GM12892 (cell line): ENCODE data around the gene ERCC6.

ENCODE experiments used
- DNase-seq: peaks from one replicate; pipeline ENCODE4 v3.0.0; 2011; ENCODE audit not compliant: insufficient read length
- FAIRE-seq: peaks from 2 replicates; lab custom pipeline; 2011; peaks lifted over from hg19 to GRCh38; lab: Jason Lieb, UNC
- POLR2A ChIP-seq: IDR thresholded peaks from 2 replicates; pipeline ENCODE4 v1.6.1; 2011; ENCODE audit warnings: low read depth, low read length, control low read depth
- POLR2AphosphoS5 ChIP-seq: IDR thresholded peaks from 2 replicates; pipeline ENCODE4 v1.6.1; 2011; ENCODE audit warnings: low read depth, low read length, control low read depth
- TAF1 ChIP-seq: IDR thresholded peaks from 2 replicates; pipeline ENCODE4 v1.6.1; 2011; ENCODE audit warnings: low read depth, mild to moderate bottlenecking, control low read depth, low read length, borderline replicate concordance

The ERCC6 gene

DNA sequence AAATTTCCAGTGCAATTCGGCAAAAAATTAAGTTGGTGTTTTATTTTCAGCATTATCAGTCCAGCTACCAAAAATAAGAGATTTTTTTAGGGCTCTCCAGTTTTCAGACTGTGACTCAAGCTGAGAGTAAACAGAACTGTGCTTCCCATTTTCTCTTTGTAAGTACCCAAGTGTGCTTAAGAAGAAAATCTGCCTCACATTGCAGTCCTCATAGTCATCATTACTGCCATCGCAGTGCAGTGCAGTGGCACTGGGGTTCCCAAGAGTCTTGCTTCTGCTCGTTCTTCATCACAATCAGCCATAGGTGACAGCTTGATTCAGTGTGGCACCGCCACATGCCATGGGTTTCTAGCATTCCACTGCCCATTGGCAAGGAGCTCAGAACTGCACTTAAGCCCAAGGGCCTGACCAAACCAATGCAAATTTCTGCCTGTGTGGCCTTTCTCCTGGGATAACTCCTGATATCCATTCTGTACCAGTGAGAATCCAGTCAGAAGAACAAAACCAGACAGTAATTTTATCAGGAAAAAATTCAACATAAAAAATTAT lies 25.6 kb upstream of the ERCC6 start:
- no peak for DNase-seq
- TF ChIP-seq TAF1 (no peak), POLR2A (no peak), POLR2AphosphoS5 (no peak)

DNA sequence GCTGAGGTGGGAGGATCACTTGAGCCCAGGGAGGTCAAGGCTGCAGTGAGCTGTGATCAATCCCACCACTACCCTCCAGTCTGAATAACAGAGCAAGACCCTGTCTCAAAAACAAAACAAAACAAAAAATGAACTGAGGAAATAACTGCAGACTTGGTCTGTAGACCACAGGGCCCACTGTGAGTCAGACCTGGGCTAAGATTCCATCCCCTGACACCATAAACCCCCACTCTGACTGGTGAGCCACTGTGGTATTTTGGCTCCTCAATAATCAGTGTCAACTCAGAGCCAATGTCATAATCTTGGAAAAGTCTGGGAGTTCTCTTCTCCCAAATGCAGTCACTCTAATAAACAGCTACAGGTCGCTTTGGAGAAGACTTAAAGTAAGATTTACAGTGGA lies 24.0 kb upstream of the ERCC6 start:
- TF ChIP-seq POLR2AphosphoS5 (no peak), TAF1 (no peak), POLR2A (no peak)
- DNase-seq (no peak), FAIRE-seq (no peak)

More for the DNA sequence above, 25.6 kb upstream of the ERCC6 start:
- FAIRE-seq = no peak

DNA sequence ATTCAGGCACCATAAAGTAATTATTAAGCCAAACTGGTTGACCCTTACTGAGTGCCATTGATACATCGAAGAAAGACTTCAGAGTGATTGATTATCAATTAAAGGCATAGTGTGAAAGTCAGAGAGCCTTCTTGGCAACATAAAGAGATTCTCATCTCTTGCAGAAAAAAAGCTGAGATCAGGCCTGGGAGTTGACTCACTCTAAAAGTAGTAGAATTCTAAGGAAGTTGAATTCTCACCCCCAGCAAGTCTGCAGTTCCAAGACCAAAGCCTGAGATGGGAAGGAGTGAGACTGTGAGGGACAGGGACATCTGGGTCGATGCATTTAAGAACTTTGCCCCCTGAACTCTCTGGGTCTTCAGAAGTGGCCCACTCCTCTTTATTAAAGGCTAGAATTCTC lies 21.6 kb upstream of the ERCC6 start:
- FAIRE-seq (no peak), DNase-seq (no peak)
- TF ChIP-seq POLR2A = no peak

DNA sequence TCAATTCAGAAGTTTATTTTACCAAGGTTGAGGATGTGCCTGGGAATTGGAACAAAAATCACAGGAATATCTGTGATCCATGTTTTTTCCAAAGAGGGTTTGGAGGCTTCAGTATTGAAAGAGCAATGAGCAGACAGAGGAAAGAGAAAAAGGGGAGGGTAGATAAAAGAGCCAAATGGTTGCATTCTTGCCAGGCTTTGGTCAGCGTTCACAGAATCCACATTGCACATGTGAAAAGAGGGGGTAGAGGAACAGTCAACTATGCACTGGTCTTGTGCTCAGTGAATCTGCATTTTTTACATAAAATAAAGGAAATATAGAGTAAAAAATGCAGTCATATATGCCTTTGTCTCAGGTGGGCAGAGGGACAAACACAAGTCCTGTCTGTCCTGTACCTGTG lies 20.6 kb upstream of the ERCC6 start:
- FAIRE-seq (no peak), DNase-seq (no peak)
- TF ChIP-seq POLR2A (no peak), POLR2AphosphoS5 (no peak), TAF1 (no peak)

- TF ChIP-seq TAF1 = no peak
- no peak for TF ChIP-seq POLR2A
- TF ChIP-seq POLR2AphosphoS5 = no peak
- DNase-seq = no peak
- FAIRE-seq = no peak
Measured at GRCh38 chr10:49558190-49558589, 19.3 kb upstream of the ERCC6 start.

GRCh38 chr10:49557681-49558080 lies 18.8 kb upstream of the ERCC6 start:
- DNase-seq (no peak), FAIRE-seq (no peak)
- TF ChIP-seq POLR2A (no peak), POLR2AphosphoS5 (no peak), TAF1 (no peak)

DNA sequence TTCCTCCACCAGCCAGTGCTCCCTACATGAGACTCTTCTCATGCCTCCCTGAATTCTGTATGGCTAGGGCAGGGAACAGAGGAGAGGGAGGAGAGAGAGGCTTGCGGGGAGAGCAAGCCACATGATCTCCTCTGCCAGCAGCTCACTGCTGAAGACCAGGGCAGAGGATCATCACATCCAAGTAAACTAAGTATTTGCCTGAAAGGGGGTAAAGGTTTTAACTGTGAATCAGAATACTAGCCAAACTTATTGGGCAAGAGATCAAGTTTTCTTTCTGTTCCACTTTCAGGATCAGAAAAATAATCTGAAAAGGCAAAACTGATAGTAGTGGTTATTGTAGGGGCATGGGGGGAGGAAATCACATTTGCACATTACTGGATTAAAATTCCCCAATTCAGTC lies 17.8 kb upstream of the ERCC6 start:
- TF ChIP-seq POLR2AphosphoS5 (no peak), POLR2A (no peak), TAF1 (no peak)
- DNase-seq (no peak), FAIRE-seq (no peak)

GRCh38 chr10:49552277-49552676 lies 13.4 kb upstream of the ERCC6 start:
- DNase-seq (no peak), FAIRE-seq (no peak)
- TF ChIP-seq POLR2A (no peak), POLR2AphosphoS5 (no peak), TAF1 (no peak)

- peak; percentile 79 for FAIRE-seq
- no peak for TF ChIP-seq POLR2AphosphoS5
- no peak for TF ChIP-seq POLR2A
- no peak for TF ChIP-seq TAF1
- no peak for DNase-seq
Measured at GRCh38 chr10:49550563-49550962, 11.6 kb upstream of the ERCC6 start.

DNA sequence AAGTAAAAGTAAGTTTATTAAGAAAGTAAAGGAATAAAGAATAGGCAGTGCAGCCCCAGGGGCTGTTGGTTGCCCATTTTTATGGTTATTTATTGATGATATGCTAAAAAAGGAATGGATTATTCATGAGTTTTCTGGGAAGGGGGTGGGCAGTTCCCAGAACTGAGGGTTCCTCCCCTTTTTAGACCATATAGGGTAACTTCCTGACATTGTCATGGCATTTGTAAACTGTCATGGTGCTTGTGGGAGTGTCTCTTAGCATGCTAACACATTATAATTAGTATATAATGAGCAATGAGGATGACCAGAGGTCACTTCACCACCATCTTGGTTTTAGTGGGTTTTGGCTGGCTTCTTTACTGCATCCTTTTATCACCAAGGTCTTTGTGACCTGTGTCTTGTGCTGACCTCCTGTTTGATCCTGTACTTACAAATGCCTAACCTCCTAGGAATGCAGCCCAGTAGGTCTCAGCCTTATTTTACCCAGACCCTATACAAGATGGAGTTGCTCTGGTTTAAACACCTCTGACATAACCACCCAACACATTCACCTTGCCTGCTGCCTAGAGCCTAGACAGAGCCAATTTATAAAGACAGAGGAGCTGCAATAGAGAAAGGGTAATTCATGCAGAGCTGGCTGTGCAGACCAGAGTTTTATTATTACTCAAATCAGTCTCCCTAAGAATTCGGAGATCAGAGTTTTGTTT lies 10.9 kb upstream of the ERCC6 start:
- no peak for DNase-seq
- TF ChIP-seq TAF1 = no peak
- no peak for TF ChIP-seq POLR2AphosphoS5
- no peak for TF ChIP-seq POLR2A
- no peak for FAIRE-seq

- FAIRE-seq (no peak), DNase-seq (no peak)
- TF ChIP-seq POLR2A = no peak
- no peak for TF ChIP-seq POLR2AphosphoS5
- no peak for TF ChIP-seq TAF1
Measured at GRCh38 chr10:49543604-49544003, 4.7 kb upstream of the ERCC6 start.

- no peak for TF ChIP-seq POLR2A
- no peak for TF ChIP-seq POLR2AphosphoS5
- TF ChIP-seq TAF1 = no peak
- FAIRE-seq = no peak
- no peak for DNase-seq
Measured at GRCh38 chr10:49542353-49542752, 3.4 kb upstream of the ERCC6 start.
